GM12878 (cell line): ENCODE results near the gene CNTNAP2. TPM values are rescaled to one million over a fixed set of nuclear protein-coding genes. Genes with fewer than 3 reads are reported as not detected.

Experiments used
- ATAC-seq: fragments of 200-7000 bp; cut with Tn5 transposase; 3 replicates; pipeline ENCODE4 v1.9.1; 2020; ENCODE audit warnings: mild to moderate bottlenecking, moderate library complexity
- BruUV-seq: library from RNA; stranded (reverse); fragments of 400-500 nt; replicated peaks from 2 replicates; lab custom pipeline; 2021; lab: Mats Ljungman, UMichigan
- CTCF ChIA-PET: fragments of 300-600 bp; sonication (Branson Sonifier 250); formaldehyde crosslinking; extraction: SDS; loops from one replicate; lab custom pipeline; 2021; ENCODE audit warnings: inconsistent platforms; lab: Yijun Ruan, JAX
- POLR2A ChIA-PET: fragments of 350-600 bp; formaldehyde crosslinking; extraction: SDS; loops from one replicate; lab custom pipeline; 2021; ENCODE audit warnings: inconsistent platforms; lab: Charles Lee
- RAD21 ChIA-PET: fragments of 300-600 bp; sonication (Branson Sonifier 250); formaldehyde crosslinking; loops from one replicate; lab custom pipeline; 2023; ENCODE audit warnings: antibody characterized with exemption; ENCODE audit not compliant: unreplicated experiment; lab: Charles Lee
- SMC1A ChIA-PET: fragments of 300-600 bp; sonication (Branson Sonifier 250); formaldehyde crosslinking; loops from one replicate; lab custom pipeline; 2023; ENCODE audit not compliant: unreplicated experiment, uncharacterized antibody; lab: Charles Lee
- DNase-seq: peaks from one replicate; pipeline ENCODE4 v3.0.0-alpha.2; 2011; ENCODE audit warnings: low read depth, low spot score
- FAIRE-seq: peaks from 3 replicates; lab custom pipeline; 2011; peaks lifted over from hg19 to GRCh38; lab: Jason Lieb, UNC
- H2AFZ ChIP-seq: 2 replicates; pipeline ENCODE4 v1.6.0; 2011; ENCODE audit warnings: low read depth, low read length, control low read depth; ENCODE audit not compliant: control insufficient read depth
- H3K27ac ChIP-seq: 2 replicates; pipeline ENCODE4 v1.5.1; 2011; ENCODE audit warnings: control low read depth; ENCODE audit not compliant: control insufficient read depth, insufficient read depth
- H3K27me3 ChIP-seq, 2 experiments: replicated peaks in 1 of 2; 2 replicates each; pipeline versions ENCODE4 v1.6.0 to v1.6.1; 2011; ENCODE audit warnings: low read length in 1 of 2; ENCODE audit not compliant: control insufficient read depth in 2 of 2, insufficient read depth in 2 of 2
- H3K36me3 ChIP-seq, 2 experiments: 2 replicates each; pipeline ENCODE4 v1.5.1; 2011; ENCODE audit warnings: low read length in 1 of 2; ENCODE audit not compliant: control insufficient read depth in 2 of 2, insufficient read depth in 2 of 2
- H3K4me1 ChIP-seq: 2 replicates; pipeline ENCODE4 v1.6.1; 2011; ENCODE audit warnings: mild to moderate bottlenecking, low read length, moderate library complexity, mixed read lengths; ENCODE audit not compliant: control insufficient read depth, insufficient read depth
- H3K4me2 ChIP-seq: 2 replicates; pipeline ENCODE4 v1.6.0; 2011; ENCODE audit warnings: control low read depth; ENCODE audit not compliant: control insufficient read depth, insufficient read depth
- H3K4me3 ChIP-seq: fragments of 200-600 bp; sonication (generic); 2 replicates; pipeline ENCODE4 v1.5.1; 2016
- H3K79me2 ChIP-seq: 2 replicates; pipeline ENCODE4 v1.6.0; 2011; ENCODE audit warnings: low read length; ENCODE audit not compliant: control insufficient read depth, insufficient read depth
- H3K9ac ChIP-seq: 2 replicates; pipeline ENCODE4 v1.8.0; 2011; ENCODE audit warnings: low read length, control low read depth, mixed read lengths; ENCODE audit not compliant: control insufficient read depth, insufficient read depth
- H3K9me3 ChIP-seq: replicated peaks from 3 replicates; pipeline ENCODE4 v1.5.1; 2011; ENCODE audit warnings: mild to moderate bottlenecking, low read length; ENCODE audit not compliant: control insufficient read depth, insufficient read depth
- H4K20me1 ChIP-seq: 2 replicates; pipeline ENCODE4 v1.6.0; 2011; ENCODE audit not compliant: control insufficient read depth, insufficient read depth
- DPF2 ChIP-seq: fragments of 450-650 bp; IDR thresholded peaks from 2 replicates; pipeline ENCODE4 v1.6.1; 2017; ENCODE audit warnings: mild to moderate bottlenecking
- FOXK2 ChIP-seq: fragments of 450-650 bp; IDR thresholded peaks from 2 replicates; pipeline ENCODE4 v1.6.1; 2017; ENCODE audit warnings: mild to moderate bottlenecking, moderate library complexity
- GATAD2B ChIP-seq: fragments of 450-650 bp; conservative IDR thresholded peaks from 2 replicates; pipeline ENCODE4 v1.6.1; 2017; ENCODE audit warnings: low read depth, mild to moderate bottlenecking, moderate library complexity
- HDAC6 ChIP-seq: fragments of 200-600 bp; sonication (generic); IDR thresholded peaks from one replicate; pipeline ENCODE4 v1.8.0; 2017; ENCODE audit warnings: antibody characterized with exemption; ENCODE audit not compliant: unreplicated experiment
- HSF1 ChIP-seq: fragments of 150-350 bp; IDR thresholded peaks from 2 replicates; pipeline ENCODE4 v1.6.1; 2014; ENCODE audit warnings: mild to moderate bottlenecking, low read depth, low read length
- MAX ChIP-seq: IDR thresholded peaks from 2 replicates; pipeline ENCODE4 v1.6.1; 2012; ENCODE audit warnings: low read depth, low read length, improper control_type of control experiment
- NBN ChIP-seq: fragments of 450-650 bp; IDR thresholded peaks from 2 replicates; pipeline ENCODE4 v1.6.1; 2016
- RAD51 ChIP-seq: fragments of 450-650 bp; IDR thresholded peaks from 2 replicates; pipeline ENCODE4 v1.6.1; 2016; ENCODE audit warnings: moderate library complexity, mild to moderate bottlenecking, inconsistent platforms
- SMAD5 ChIP-seq: IDR thresholded peaks from 2 replicates; pipeline ENCODE4 v1.6.1; 2016; ENCODE audit warnings: antibody characterized with exemption, low read depth
- SREBF1 ChIP-seq: IDR thresholded peaks from 2 replicates; pipeline ENCODE4 v1.6.1; 2012; ENCODE audit warnings: mild to moderate bottlenecking, low read length
- ZNF24 ChIP-seq: fragments of 450-650 bp; IDR thresholded peaks from 2 replicates; pipeline ENCODE4 v1.6.1; 2017; ENCODE audit warnings: antibody characterized with exemption, mild to moderate bottlenecking
- WGBS: methylation state at CpG from one replicate; pipeline ENCODE4 v1.1.6; 2016; ENCODE audit warnings: low lambda C conversion rate; ENCODE audit not compliant: insufficient replicate concordance, insufficient coverage; ENCODE audit errors: missing lambda C conversion rate; 5-methylcytosine and 5-hydroxymethylcytosine counted together
- in situ Hi-C: fragments of 300-500 bp; cut with MboI; formaldehyde crosslinking; loops from 9 replicates; pipeline ENCODE4 v1.14.3; 2018; ENCODE audit warnings: mixed read lengths
- intact Hi-C: fragments of 100-400 bp; cut with micrococcal nuclease; formaldehyde crosslinking; loops from one replicate; pipeline ENCODE4 v1.14.2; 2022; ENCODE audit not compliant: unreplicated experiment
- polyA plus RNA-seq, 11 experiments: library from polyadenylated mRNA; depleted of rRNA in 4 of 11; unstranded in 6 of 11; stranded (reverse) in 5 of 11; fragments of >200 nt; fragmentation: Nextera tagmentation in 4 of 11; fragmentation: Illumina TruSeq in 1 of 11; extraction: Ambion mirVana in 4 of 11; extraction: Trizol in 1 of 11; gene quantifications; 1 replicate in 1 of 11; 2 replicates in 10 of 11; pipeline versions ENCODE4 v1.2.1 to v1.2.3, GENCODE V29; 2011 to 2016; ENCODE audit warnings: inconsistent platforms in 2 of 11, missing spikeins in 2 of 11, low read depth in 1 of 11
- total RNA-seq, 4 experiments: library from RNA; depleted of rRNA in 3 of 4; stranded (reverse); fragments of >200 nt in 3 of 4; fragmentation: Illumina TruSeq in 1 of 4; extraction: Trizol in 1 of 4; gene quantifications; 2 replicates each; pipeline versions ENCODE4 v1.2.1 to v1.2.3, GENCODE V29; 2013 to 2021
- TF ChIP-seq, protein P1 (sequence below): fragments of 450-650 bp; formaldehyde crosslinking; IDR thresholded peaks from 2 replicates; pipeline ENCODE4 v1.4.0; 2022; ENCODE audit warnings: mild to moderate bottlenecking, moderate library complexity
- TF ChIP-seq, protein P2 (sequence below): IDR thresholded peaks from 2 replicates; pipeline ENCODE4 v1.6.1; 2012; ENCODE audit warnings: low read depth, low read length, improper control_type of control experiment
- TF ChIP-seq, protein P3 (sequence below): fragments of 450-650 bp; IDR thresholded peaks from 2 replicates; pipeline ENCODE4 v1.6.1; 2016; ENCODE audit warnings: mild to moderate bottlenecking
- TF ChIP-seq, protein P4 (sequence below): IDR thresholded peaks from 2 replicates; pipeline ENCODE4 v1.6.1; 2011; ENCODE audit warnings: borderline replicate concordance, low read depth, mild to moderate bottlenecking, moderate library complexity, low read length; ENCODE audit not compliant: insufficient read depth, poor library complexity, severe bottlenecking

Gene CNTNAP2
- total and polyA plus RNA-seq, 10 of the 15 experiments (the other 5 are each of a cell fraction or from before 2014, with no cell fraction given): 0.03 to 0.08 (median 0.03) TPM; not detected in 7

DNA sequence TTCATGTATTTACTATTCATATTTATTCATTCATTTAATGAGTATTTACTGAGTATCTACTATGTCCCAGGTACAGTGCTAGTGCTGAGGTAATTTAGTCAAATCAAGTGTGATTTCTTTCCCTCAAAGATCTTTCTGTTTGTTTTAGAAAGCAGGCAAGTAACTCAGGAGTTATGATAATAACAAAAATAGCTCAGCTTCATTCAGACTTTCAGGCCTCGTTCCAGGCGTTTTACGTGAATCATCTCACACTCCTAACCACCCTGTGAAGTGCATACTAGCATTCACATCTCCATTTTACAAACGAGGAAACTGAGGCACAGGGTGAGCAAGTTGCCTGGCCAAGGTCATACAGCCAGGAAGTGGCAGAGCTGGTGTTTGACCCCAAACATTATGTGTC, 2005.2 kb downstream of the CNTNAP2 start (continued):
- no peak for TF ChIP-seq FOXK2
- TF ChIP-seq SMAD5: no peak
- no peak for TF ChIP-seq HSF1
- TF ChIP-seq, protein P1, sequence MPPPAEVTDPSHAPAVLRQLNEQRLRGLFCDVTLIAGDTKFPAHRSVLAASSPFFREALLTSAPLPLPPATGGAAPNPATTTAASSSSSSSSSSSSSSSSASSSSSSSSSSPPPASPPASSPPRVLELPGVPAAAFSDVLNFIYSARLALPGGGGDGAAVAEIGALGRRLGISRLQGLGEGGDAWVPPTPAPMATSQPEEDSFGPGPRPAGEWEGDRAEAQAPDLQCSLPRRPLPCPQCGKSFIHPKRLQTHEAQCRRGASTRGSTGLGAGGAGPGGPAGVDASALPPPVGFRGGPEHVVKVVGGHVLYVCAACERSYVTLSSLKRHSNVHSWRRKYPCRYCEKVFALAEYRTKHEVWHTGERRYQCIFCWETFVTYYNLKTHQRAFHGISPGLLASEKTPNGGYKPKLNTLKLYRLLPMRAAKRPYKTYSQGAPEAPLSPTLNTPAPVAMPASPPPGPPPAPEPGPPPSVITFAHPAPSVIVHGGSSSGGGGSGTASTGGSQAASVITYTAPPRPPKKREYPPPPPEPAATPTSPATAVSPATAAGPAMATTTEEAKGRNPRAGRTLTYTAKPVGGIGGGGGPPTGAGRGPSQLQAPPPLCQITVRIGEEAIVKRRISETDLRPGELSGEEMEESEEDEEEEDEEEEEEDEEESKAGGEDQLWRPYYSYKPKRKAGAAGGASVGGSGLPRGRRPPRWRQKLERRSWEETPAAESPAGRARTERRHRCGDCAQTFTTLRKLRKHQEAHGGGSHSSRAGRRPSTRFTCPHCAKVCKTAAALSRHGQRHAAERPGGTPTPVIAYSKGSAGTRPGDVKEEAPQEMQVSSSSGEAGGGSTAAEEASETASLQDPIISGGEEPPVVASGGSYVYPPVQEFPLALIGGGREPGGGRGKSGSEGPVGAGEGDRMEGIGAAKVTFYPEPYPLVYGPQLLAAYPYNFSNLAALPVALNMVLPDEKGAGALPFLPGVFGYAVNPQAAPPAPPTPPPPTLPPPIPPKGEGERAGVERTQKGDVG: no peak
- TF ChIP-seq MAX: no peak

DNA sequence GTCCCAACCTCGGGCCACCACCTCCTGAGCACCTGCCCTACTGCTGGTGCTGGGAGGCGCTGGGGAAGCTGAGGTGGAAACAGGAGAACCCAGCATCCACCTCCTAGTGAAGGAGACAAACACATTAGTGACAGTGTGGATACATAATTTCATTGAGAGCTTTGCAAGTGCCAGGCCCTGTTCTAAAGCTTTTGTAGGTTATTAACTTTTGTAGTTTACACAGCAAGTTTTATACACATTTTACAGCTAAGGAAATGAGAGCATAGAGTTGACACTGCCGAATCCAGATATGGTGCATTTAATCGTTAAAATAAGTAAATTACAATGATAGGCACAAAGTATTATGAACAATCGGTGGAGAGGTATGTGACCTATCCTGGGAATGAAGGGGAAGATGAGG, 2007.9 kb downstream of the CNTNAP2 start:
- ChIA-PET CTCF (interaction anchor here (0.6 to 1.7 kb wide), 2 partner anchors 18 to 362 kb away, joined by 3 read pairs; no protein-coding TSS in a partner anchor), POLR2A (no interaction called here), SMC1A (interaction anchor here (0.5 kb wide), 1 partner anchor 100 kb away, joined by 3 read pairs; no protein-coding TSS in a partner anchor), RAD21 (no interaction called here)
- Histone ChIP-seq H3K9ac (no peak overlapping the region), H3K4me1 (no peaks in the 10 kb centered on the region), H3K36me3 (no peaks in the 10 kb centered on the region), H2AFZ (no peak overlapping the region), H4K20me1 (no peaks in the 10 kb centered on the region), H3K27me3 (no peaks in the 10 kb centered on the region), H3K79me2 (no peaks in the 10 kb centered on the region), H3K4me3 (no peak overlapping the region), H3K27ac (no peak overlapping the region), H3K9me3 (no peaks in the 10 kb centered on the region), H3K4me2 (no peak overlapping the region)
- 19% methylated on average over 5 of the region's 5 CpGs for WGBS
- FAIRE-seq (no peak), ATAC-seq (no peak), DNase-seq (no peak)
- BruUV-seq: no TSS peak
- in situ Hi-C loops (no loop called here), intact Hi-C loops (no loop called here)
- no peak for TF ChIP-seq GATAD2B
- no peak for TF ChIP-seq SREBF1
- no peak for TF ChIP-seq NBN
- TF ChIP-seq, protein P2, sequence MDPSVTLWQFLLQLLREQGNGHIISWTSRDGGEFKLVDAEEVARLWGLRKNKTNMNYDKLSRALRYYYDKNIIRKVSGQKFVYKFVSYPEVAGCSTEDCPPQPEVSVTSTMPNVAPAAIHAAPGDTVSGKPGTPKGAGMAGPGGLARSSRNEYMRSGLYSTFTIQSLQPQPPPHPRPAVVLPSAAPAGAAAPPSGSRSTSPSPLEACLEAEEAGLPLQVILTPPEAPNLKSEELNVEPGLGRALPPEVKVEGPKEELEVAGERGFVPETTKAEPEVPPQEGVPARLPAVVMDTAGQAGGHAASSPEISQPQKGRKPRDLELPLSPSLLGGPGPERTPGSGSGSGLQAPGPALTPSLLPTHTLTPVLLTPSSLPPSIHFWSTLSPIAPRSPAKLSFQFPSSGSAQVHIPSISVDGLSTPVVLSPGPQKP: no peak
- no peak for TF ChIP-seq RAD51
- no peak for TF ChIP-seq HDAC6
- TF ChIP-seq ZNF24: no peak
- no peak for TF ChIP-seq DPF2
- TF ChIP-seq, protein P3, sequence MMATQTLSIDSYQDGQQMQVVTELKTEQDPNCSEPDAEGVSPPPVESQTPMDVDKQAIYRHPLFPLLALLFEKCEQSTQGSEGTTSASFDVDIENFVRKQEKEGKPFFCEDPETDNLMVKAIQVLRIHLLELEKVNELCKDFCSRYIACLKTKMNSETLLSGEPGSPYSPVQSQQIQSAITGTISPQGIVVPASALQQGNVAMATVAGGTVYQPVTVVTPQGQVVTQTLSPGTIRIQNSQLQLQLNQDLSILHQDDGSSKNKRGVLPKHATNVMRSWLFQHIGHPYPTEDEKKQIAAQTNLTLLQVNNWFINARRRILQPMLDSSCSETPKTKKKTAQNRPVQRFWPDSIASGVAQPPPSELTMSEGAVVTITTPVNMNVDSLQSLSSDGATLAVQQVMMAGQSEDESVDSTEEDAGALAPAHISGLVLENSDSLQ: no peak
- TF ChIP-seq, protein P4, sequence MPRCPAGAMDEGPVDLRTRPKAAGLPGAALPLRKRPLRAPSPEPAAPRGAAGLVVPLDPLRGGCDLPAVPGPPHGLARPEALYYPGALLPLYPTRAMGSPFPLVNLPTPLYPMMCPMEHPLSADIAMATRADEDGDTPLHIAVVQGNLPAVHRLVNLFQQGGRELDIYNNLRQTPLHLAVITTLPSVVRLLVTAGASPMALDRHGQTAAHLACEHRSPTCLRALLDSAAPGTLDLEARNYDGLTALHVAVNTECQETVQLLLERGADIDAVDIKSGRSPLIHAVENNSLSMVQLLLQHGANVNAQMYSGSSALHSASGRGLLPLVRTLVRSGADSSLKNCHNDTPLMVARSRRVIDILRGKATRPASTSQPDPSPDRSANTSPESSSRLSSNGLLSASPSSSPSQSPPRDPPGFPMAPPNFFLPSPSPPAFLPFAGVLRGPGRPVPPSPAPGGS: no peak
